Measurements from ENCODE around the gene WWOX.

- TF ChIP-seq POLR2A (IDR thresholded peaks at IDR 0.05; ENCODE audit: low read length) (no peak), GATA1 (IDR thresholded peaks at IDR 0.05; ENCODE audit: low read depth, low read length) (no peak)
Observed at GRCh38 chr16:78672779-78673556, 573.5 kb downstream of the WWOX start.
